ACHN (cell line): ENCODE measurements around the gene ADARB2.
A peak's percentile ranks its signal among the peaks of the same experiment; 100 is the strongest.
"Not testable (repeated sequence)": the region's sequence is repeated elsewhere in the genome, so short reads cannot be mapped to it uniquely, and the experiment has no call there.

ENCODE experiments used
- DNase-seq: peaks from one replicate; pipeline ENCODE4 v3.0.0-alpha.2; 2015
- in situ Hi-C: cut with HindIII; loops from 2 replicates; pipeline ENCODE4 v1.10.0; 2017; ENCODE audit warnings: low sequenced_read_pairs, low pct_ligation_motif_present, low pct_unique_long_range_greater_than_20kb

Gene ADARB2

DNA sequence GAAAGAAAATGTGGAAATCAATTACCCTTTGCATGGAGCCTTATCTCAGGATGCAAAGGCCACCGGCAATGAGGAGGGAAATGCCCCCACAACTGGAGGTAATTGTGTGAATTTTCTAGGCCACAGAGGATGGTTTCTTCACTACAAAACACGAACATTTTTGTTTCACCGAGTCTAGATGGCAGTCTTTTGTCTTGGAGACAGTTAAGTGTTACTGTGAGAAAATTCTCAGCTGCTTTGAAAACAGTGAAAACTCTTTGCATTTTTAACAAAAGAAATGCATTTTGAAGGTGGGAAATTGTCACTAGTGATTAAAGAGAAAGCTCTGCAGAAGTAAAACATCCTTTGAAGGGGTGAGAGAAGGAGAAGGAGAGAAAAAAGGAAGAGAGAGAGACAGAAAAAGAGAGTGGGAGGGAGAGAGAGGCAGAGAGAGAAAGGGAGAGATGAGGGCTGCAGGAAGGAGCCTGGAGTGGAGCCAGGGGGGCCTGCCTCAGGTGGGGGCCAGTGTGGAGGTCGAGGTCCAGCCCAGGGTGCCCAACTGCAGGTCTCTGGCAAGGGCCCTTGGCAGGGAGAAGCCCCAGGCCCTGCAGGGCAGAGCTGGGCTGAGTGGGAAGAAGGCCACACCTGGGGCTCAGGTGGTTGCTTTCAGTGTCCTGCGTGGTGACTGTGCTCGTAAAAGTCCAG lies 261.4 kb downstream of the ADARB2 start:
- no peak for DNase-seq
- in situ Hi-C loops, result no loop called here

DNA sequence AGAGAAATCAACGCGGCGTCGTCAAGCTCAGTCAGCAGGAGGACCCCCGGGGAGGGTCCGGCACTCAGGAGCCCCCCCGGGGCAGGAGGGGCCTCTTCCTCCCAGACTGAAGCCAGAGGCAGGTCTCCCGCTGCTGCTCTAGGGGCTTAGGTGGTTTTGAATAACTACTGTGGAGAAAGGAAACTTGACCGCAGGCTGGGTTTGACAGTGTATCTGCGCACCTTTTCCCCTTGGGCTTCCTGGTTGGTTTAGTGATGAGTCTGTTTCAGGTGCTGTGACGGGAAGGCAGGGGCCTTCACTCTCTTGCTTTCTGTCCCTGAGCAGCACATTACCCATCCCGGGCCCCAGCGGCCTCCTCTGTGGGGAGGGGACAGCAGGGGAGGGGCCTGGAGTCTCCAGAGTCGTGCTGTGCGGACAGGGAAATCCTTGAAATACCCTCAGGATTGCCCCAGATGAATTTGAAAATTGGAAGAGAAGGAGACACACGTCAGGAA lies 262.2 kb downstream of the ADARB2 start:
- in situ Hi-C loops, result no loop called here
- DNase-seq, result no peak

DNA sequence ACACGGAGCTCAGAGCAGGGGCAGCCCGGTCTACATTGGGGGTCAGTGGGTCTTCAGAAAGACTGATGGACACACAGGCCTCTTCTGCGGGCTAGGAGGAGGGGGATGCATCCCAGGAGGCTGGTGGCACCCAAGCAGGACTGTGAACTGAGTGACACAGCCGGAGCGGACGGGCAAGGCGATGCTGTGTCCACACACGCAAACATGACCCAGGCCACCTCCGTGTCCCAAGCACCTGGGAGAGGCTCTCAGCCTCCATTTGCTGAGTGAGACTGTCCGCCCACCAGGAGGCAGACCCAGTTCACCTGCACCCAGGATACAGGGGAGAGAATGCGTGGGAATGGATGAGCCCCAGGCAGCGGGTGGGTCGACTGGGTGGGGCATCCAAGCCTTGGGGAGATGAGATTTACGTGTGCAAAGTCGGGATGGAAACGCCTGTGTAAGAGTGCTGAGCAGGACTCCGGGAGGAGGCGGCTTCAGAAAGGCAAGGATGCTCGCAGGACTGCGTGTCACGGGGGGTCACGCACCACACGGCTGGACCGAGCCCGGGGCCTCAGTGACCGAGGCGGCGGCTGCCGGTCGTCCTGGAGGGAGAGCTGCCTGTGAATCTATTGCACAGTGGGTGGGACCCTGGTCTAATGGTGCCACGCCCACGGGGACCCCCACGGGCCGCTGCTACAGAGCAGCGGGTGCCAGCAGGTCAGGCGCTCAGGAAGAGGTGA lies 262.8 kb downstream of the ADARB2 start:
- in situ Hi-C loops, result no loop called here
- no peak for DNase-seq

DNA sequence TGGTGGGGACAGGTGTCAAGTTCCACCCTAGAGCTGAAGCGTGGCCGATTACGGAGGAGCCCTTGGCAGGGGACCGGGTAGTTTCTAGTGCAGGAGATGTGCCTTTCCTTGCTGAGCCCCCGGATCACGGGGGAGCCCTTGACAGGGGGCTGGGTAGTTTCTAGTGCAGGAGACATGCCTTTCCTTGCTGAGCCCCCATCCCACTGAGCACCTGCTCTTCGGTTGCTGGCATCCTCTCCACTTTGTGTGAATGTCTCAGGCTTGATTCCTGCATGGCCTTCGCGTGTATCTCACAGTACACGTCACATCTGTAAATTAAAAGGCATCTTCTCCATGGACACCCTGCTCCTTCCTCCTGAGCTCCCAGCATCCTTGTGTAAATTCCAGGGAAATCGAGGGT lies 263.5 kb downstream of the ADARB2 start:
- no peak for DNase-seq
- in situ Hi-C loops, result no loop called here

- no peak for DNase-seq
- in situ Hi-C loops, result no loop called here
Measured at GRCh38 chr10:1472178-1472958, 265.0 kb downstream of the ADARB2 start.

DNA sequence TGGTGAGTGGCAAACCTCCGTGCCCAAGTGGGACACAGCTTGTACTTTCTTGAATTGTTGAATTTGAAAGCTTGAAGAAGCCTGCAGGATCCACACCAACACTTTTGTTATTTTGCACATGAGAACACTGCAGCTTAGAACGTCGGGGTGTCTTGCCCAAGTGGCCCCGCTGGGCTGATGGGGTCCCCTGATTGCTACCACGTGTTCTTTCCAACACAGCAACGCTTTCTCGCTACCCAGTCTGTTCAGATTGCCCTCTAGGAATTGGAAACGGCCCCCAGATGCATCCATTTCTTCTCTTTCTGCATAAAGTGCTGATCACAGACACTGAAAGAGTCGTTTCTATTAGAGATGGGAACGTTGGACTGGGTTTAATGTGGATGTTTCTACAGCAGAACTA lies 268.5 kb downstream of the ADARB2 start:
- in situ Hi-C loops, result no loop called here

DNA sequence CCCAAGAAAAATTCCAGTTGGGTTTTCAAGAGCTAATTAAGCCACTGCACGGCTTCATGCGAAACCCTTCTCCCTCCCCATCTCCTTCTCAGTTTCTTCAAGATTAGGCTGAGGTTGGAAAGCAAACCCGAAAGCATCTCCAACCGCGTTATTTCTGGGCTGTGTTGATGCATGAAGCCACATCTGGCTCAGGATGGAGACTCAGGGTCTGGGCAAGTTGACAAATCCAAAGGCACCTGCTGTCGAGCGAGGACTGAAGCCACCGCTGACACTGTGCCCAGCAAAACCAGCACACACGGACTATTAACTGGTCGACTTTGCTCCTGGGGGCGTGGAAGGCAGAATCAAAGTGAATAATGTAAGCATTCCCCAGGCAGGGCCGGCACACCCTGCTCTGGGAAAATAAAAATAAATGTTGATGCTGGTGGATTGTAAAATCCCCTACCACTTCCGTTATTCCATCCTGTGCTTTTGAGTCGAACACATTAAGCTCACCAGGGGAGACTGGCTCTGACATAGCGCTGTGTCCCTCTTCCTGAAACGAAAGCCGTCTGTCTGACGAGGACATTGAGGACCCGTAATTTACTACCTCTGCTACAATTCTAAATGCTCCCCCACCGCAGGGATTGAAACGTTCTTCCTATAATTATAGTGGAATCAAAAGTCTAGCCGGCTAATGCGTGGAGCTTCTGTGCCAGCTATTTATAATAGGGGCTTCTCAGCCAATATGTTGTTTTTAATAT lies 269.8 kb downstream of the ADARB2 start:
- no peak for DNase-seq
- in situ Hi-C loops, result no loop called here

More for the DNA sequence above, 268.5 kb downstream of the ADARB2 start:
- DNase-seq, result no peak

GRCh38 chr10:1465993-1466764 lies 271.1 kb downstream of the ADARB2 start:
- in situ Hi-C loops, result no loop called here
- DNase-seq, result no peak

DNA sequence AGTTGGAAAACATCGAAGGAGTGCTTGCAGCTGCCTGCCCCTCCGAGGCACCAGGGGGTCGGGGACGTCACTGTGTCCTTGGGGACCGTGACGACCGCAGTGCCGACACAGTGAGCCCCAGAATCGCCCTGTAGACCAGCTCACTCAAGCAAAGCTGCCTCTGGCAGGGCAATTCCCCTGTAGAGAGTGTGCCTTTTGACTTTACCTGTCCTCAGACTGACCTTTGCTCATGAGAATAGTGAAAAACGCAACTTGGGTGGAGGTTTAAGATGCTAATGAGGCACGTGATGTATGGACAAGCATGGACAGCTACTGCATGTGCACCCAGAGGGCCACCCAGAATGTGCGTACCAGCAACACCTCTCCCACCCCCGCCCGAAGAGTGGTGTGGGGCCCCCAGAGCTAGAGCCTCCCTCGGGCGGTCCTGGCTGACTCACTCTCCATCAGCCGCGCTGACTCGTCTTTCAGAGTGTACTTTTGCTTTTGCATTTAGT lies 271.9 kb downstream of the ADARB2 start:
- DNase-seq, result no peak
- in situ Hi-C loops, result no loop called here

DNA sequence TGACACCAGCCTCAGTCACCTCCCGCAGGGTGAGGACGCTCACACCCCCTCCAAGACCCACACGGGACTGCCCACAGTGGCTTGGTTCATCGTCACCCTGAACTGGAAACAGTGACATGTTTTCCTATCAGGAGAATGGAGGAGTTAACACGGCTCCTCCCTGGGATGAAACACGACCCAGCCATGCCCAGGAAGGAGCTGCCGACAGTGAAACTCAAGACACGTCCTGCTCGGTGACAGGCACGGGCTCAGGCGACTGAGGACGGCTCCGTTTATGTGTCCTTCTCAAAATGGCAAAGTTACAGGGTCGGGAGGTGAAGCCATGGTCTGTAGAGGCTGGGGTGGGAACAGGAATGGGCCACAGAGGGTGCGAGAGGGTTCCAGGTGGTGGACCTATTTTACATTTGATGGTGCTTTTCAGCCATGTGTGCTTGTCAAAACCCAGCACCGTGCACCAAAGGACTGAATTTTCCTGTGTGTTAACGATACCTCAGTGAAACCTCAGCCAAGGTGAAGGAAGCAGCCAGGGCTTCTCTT lies 272.4 kb downstream of the ADARB2 start:
- in situ Hi-C loops, result no loop called here
- peak; percentile 3 for DNase-seq

DNA sequence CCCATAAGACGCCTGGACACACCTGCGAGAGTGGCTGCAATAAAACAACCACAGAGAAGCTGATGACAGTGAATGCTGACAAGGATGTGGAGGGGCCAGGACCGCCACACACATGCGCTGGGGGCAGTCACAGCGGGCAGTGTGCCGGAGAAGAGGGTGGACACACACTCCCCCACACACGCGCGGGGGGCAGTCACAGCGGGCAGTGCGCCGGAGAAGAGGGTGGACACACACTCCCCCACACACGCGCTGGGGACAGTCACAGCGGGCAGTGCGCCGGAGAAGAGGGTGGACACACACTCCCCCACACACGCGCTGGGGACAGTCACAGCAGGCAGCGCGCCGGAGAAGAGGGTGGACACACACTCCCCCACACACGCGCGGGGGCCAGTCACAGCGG lies 273.4 kb downstream of the ADARB2 start:
- in situ Hi-C loops, DNase-seq: not testable (repeated sequence)

DNA sequence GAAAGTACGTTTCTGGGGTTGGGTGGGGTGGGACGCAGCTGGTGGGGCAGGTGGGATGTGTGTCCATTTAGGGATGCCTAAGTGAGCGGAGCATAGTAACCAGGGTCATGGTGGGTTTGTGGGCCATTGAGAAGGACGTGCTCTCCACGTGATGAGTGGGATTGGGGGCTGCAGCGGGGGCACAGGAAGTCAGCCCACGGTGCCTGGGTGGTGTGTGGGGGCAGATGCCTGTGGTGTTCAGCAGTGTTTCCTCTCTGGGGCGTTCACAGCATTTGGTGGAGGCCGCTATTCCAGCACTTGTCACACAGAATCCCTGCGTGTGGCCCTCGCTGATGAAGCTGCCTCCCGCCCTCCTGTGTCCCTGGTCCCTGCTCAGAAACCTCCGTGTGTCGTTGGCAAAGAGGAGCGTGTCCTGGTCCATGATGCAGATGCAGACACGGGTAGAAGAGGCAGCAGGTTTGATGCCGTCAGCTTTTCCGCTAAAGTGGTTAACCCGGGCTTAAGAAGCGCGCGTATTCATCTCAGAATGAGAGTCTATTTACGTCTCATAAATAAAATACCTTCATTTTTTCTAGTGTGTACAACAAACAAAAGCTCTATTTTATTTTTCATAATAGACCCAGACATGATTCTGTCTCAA lies 274.2 kb downstream of the ADARB2 start:
- in situ Hi-C loops, result no loop called here

GRCh38 chr10:1462521-1462920 lies 274.8 kb downstream of the ADARB2 start:
- in situ Hi-C loops, result no loop called here
- no peak for DNase-seq

More for the DNA sequence above, 274.2 kb downstream of the ADARB2 start:
- DNase-seq, result no peak

DNA sequence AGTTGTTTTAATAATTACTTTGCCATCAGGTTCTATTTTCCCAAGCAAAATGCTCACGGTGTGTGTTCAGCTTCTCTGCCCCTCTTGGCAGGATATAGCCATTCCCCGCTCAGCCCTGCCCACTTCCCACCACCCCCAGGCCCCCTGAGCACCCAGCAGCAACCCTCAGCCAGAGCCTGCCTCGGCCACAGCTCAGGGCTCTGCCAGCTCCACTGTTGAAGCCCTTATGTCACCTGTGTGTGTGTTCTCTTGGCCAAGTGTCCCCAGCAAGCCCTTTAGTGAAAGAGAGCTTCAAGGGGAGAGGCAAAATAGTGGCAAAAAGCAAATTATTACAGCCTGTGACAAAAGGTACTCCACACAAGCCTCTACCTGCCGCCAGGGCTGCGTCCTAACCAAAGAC lies 275.3 kb downstream of the ADARB2 start:
- in situ Hi-C loops, result no loop called here
- DNase-seq, result no peak

- in situ Hi-C loops, result no loop called here
- no peak for DNase-seq
Measured at GRCh38 chr10:1461016-1461415, 276.3 kb downstream of the ADARB2 start.

- DNase-seq, in situ Hi-C loops: not testable (repeated sequence)
Measured at GRCh38 chr10:1459664-1460063, 277.7 kb downstream of the ADARB2 start.

- DNase-seq, result no peak
- in situ Hi-C loops, result no loop called here
Measured at GRCh38 chr10:1454951-1455350, 282.4 kb downstream of the ADARB2 start.
